Nephron progenitor cell (in vitro differentiated cells): ENCODE measurements around the gene CPNE2.
"Not testable (repeated sequence)": the region's sequence is repeated elsewhere in the genome, so short reads cannot be mapped to it uniquely, and the experiment has no call there.

ENCODE experiments used
- DNase-seq: peaks from one replicate; pipeline ENCODE4 v3.0.0; 2021
- H3K27ac Mint-ChIP-seq: 2 replicates; pipeline ENCODE4 v1.8.0; 2021; ENCODE audit warnings: mild to moderate bottlenecking, moderate library complexity, mixed read lengths
- H3K27me3 Mint-ChIP-seq: 2 replicates; pipeline ENCODE4 v1.8.0; 2021; ENCODE audit warnings: mild to moderate bottlenecking, low read depth, mixed read lengths; ENCODE audit not compliant: poor library complexity
- H3K36me3 Mint-ChIP-seq: 2 replicates; pipeline ENCODE4 v1.8.0; 2021; ENCODE audit warnings: low read depth, mixed read lengths
- H3K4me1 Mint-ChIP-seq: 2 replicates; pipeline ENCODE4 v1.8.0; 2021; ENCODE audit warnings: mixed read lengths
- H3K4me3 Mint-ChIP-seq: 2 replicates; pipeline ENCODE4 v1.8.0; 2021; ENCODE audit warnings: mild to moderate bottlenecking, moderate library complexity, mixed read lengths
- H3K9me3 Mint-ChIP-seq: 2 replicates; pipeline ENCODE4 v1.8.0; 2021; ENCODE audit warnings: mild to moderate bottlenecking, moderate library complexity, mixed read lengths
- CTCF ChIP-seq: fragments of 200-600 bp; sonication (generic); IDR thresholded peaks from 2 replicates; pipeline ENCODE4 v1.5.0; 2021; ENCODE audit warnings: antibody characterized with exemption

CPNE2 gene

DNA sequence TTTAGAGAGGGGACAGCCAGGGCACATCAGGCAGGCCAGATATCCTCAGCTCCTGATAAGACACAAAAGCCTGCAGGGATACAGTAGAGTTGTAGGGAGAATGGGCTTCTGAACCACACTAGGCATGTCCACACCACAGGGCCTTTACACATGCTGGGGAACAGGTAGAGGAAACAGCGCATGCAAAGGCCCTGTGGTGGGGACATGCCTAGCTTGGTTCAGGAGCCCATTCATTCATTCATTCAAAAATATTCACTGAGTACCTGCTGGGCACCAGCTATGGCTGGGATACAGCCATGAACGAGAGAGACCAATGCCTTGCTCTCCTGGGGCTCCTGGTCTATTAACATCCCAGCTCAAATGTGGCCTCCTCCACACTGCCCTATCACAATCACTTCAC, 4.4 kb downstream of the CPNE2 start:
- no peak for TF ChIP-seq CTCF
- no peak overlapping the region for H3K27ac Mint-ChIP-seq
- H3K36me3 Mint-ChIP-seq, result no peaks in the 10 kb centered on the region
- H3K9me3 Mint-ChIP-seq, result no peaks in the 10 kb centered on the region
- H3K27me3 Mint-ChIP-seq, result peaks cover 28% of the 10 kb centered on the region
- peaks cover 31% of the 10 kb centered on the region for H3K4me1 Mint-ChIP-seq
- H3K4me3 Mint-ChIP-seq, result no peak overlapping the region
- DNase-seq, result no peak

- peaks cover 35% of the 10 kb centered on the region for H3K4me1 Mint-ChIP-seq
- no peak overlapping the region for H3K4me3 Mint-ChIP-seq
- DNase-seq, result no peak
- no peaks in the 10 kb centered on the region for H3K36me3 Mint-ChIP-seq
- no peak for TF ChIP-seq CTCF
- no peaks in the 10 kb centered on the region for H3K9me3 Mint-ChIP-seq
- H3K27me3 Mint-ChIP-seq, result peaks cover 24% of the 10 kb centered on the region
- H3K27ac Mint-ChIP-seq, result no peak overlapping the region
These were observed 5.9 kb downstream of the CPNE2 start for GRCh38 chr16:57098188-57098841.

- H3K36me3 Mint-ChIP-seq, DNase-seq, H3K27ac Mint-ChIP-seq, H3K4me3 Mint-ChIP-seq, H3K9me3 Mint-ChIP-seq: not testable (repeated sequence)
- Mint-ChIP-seq H3K27me3 (peaks cover 10% of the 10 kb centered on the region), H3K4me1 (peaks cover 37% of the 10 kb centered on the region)
These were observed 7.6 kb downstream of the CPNE2 start for GRCh38 chr16:57099965-57100364.

- H3K4me3 Mint-ChIP-seq, result no peak overlapping the region
- no peaks in the 10 kb centered on the region for H3K9me3 Mint-ChIP-seq
- peaks cover 9% of the 10 kb centered on the region for H3K27me3 Mint-ChIP-seq
- DNase-seq, result no peak
- no peak for TF ChIP-seq CTCF
- H3K4me1 Mint-ChIP-seq, result peaks cover 40% of the 10 kb centered on the region
- H3K27ac Mint-ChIP-seq, result no peak overlapping the region
- H3K36me3 Mint-ChIP-seq, result no peaks in the 10 kb centered on the region
These were observed 8.1 kb downstream of the CPNE2 start for GRCh38 chr16:57100445-57100844.

DNA sequence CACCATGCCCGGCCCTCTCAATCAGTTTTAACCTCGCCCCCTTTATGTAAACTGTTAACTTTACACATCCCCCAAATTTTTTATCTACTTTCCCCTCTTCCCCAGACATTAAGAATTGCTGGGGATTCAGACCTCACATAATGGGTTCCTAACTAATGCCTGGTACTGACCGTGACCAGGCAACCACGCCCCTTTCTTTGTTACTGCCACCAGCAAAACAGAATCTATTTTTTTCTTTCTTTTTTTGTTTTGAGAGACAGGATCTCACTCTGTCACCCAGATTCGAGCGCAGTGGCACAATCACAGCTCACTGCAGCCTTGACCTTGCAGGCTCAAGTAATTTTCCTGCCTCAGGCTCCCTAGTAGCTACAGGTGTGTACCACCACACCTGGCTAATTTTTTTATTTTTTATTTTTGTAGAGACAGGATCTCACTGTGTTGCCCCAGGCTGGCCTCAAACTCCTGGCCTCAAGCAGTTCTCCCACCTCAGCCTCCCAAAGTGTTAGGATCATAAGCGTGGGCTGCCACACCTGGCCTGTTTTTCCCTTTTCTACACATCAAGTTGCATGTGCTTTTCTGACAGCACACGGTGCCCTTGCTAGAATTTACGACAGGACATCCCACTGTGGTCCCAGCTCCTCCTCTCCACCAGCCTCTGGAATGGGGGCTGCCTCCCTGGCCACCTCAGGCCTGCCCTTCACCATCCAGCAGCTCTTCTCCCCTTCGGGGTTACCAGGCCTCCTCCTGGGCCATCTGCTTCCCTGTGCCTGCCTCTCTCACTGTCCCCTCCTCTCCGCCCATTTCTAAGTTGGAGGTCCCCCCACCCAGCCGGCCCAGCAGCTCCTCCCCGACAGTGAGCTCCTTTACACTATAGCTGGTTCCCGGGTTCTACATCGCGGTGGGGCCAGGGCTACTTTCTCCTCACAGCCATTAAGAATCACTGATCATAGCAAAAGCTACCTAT, 10.8 kb downstream of the CPNE2 start:
- Mint-ChIP-seq H3K27me3 (peaks cover 5% of the 10 kb centered on the region), H3K36me3 (no peaks in the 10 kb centered on the region), H3K4me3 (no peak overlapping the region), H3K4me1 (peaks cover 37% of the 10 kb centered on the region), H3K9me3 (no peaks in the 10 kb centered on the region), H3K27ac (no peak overlapping the region)
- no peak for DNase-seq
- no peak for TF ChIP-seq CTCF

- H3K9me3 Mint-ChIP-seq, result no peaks in the 10 kb centered on the region
- peaks cover 35% of the 10 kb centered on the region for H3K4me1 Mint-ChIP-seq
- no peak overlapping the region for H3K27ac Mint-ChIP-seq
- no peak overlapping the region for H3K4me3 Mint-ChIP-seq
- peaks cover 5% of the 10 kb centered on the region for H3K27me3 Mint-ChIP-seq
- H3K36me3 Mint-ChIP-seq, result no peaks in the 10 kb centered on the region
- TF ChIP-seq CTCF, result no peak
- no peak for DNase-seq
These were observed 12.3 kb downstream of the CPNE2 start for GRCh38 chr16:57104706-57105105.
